AG09309 (cell line): ENCODE results near the gene PLEKHG3.

Experiments
- DNase-seq: peaks from one replicate; pipeline ENCODE4 v3.0.0-alpha.2; 2010; ENCODE audit warnings: low read depth
- H3K4me3 ChIP-seq: 2 replicates; pipeline ENCODE4 v1.5.1; 2011; ENCODE audit warnings: mild to moderate bottlenecking, low read depth, low read length, moderate library complexity; ENCODE audit not compliant: control insufficient read depth
- TF ChIP-seq, protein P1 (sequence below): IDR thresholded peaks from 2 replicates; pipeline ENCODE4 v1.5.1; 2011; ENCODE audit warnings: mild to moderate bottlenecking, low read depth, low read length, inconsistent platforms; ENCODE audit not compliant: insufficient read depth, control insufficient read depth; ENCODE audit errors: missing control alignments

PLEKHG3 gene

DNA sequence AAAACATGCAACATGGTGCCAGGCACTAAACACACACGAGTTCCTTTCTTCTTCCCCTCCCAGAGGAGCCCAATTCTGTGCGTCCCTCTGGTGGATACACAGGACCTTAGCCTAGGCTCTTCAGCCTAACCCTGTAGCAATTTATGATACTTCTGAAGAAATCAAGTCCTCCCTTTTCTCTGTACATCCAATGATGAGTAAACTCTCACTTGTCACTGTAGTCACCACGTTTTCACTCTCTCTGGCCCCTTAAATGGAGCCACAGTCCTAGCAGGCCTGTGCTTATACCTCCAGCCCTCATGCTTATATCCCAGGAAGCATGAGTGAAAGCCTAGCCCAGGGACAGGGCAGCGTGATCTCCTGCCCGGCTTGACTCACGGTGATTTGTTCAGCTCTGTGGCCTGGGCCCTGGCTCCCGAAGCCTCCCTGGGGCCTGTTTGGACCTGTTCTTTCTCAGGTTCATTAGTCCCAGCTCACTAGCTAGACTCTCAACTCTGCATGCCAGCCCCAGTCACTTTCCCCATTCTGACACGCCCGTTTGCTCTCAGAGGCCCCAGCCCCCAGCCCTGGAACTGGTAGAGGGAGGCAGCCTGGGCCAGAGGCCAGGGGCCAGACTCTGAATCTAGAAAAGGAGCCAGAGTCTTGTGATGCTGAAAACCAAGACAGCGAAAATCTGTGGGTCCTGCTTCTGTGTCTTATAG is 24.1 kb upstream of the PLEKHG3 start:
- H3K4me3 ChIP-seq = no peak overlapping the region
- DNase-seq = no peak
- TF ChIP-seq, protein P1, sequence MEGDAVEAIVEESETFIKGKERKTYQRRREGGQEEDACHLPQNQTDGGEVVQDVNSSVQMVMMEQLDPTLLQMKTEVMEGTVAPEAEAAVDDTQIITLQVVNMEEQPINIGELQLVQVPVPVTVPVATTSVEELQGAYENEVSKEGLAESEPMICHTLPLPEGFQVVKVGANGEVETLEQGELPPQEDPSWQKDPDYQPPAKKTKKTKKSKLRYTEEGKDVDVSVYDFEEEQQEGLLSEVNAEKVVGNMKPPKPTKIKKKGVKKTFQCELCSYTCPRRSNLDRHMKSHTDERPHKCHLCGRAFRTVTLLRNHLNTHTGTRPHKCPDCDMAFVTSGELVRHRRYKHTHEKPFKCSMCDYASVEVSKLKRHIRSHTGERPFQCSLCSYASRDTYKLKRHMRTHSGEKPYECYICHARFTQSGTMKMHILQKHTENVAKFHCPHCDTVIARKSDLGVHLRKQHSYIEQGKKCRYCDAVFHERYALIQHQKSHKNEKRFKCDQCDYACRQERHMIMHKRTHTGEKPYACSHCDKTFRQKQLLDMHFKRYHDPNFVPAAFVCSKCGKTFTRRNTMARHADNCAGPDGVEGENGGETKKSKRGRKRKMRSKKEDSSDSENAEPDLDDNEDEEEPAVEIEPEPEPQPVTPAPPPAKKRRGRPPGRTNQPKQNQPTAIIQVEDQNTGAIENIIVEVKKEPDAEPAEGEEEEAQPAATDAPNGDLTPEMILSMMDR = no peak

DNA sequence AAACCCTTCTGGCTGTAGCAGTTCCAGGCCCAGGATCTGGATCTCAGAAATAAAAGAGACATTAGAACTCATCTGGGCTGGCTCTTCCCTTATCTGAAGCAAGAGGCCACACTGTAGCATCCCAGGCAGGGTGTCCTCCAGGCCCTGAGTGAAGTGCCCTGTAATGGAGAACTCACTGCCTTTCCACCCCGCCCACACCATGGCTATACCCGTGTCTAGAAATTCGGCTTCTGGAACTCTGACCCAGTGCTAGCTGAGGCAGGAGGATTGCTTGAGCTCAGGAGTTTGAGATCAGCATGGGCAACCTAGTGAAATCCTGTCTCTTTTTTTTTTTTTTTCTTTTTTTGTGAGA is 23.5 kb upstream of the PLEKHG3 start:
- no peak overlapping the region for H3K4me3 ChIP-seq
- TF ChIP-seq, protein P1 = no peak
- no peak for DNase-seq

DNA sequence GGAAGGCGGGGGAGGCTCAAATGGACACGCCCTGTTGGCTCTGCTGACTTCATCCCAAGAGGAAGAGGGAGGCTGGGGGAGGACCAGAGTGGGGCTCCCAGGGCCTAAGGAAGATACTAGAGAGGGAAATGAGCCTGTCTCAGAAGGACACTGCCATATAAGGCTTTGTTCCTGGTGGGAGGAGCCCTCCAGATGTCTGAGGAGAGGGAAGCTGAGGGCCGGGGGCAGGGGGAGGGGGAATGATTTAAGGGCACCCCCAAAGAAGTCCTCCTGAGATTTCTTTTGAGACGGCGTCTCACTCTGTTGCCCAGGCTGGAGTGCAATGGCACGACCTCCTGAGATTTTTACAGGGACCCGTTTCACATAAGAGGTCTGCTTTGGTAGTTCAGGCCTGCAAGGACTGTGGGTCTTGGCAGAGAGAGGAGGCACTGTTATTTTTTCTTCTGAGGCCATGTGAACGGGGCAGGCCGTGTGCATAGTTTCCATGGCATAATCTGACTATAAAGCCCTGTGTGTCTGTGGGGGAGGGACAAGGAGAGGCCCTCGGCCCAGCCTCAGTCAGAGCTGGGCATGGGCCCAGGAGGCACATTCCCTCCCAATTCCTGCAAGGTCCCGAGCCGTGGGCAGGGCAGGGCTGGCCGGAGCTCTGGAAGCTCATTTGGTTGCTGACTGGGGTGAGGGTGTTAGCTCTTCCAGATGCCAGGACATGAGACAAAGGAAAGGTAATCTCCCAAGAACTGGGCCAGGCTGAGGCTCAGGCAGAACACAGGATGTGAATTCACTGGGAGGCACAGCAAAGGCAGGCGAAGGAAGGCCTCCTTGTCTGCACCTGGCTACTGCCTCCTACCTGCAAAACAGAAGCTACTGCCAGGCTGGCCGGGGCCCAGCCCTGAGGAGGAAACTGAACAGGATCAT is 22.2 kb upstream of the PLEKHG3 start:
- DNase-seq = peak; percentile 48
- H3K4me3 ChIP-seq = no peak overlapping the region
- TF ChIP-seq, protein P1 = no peak

DNA sequence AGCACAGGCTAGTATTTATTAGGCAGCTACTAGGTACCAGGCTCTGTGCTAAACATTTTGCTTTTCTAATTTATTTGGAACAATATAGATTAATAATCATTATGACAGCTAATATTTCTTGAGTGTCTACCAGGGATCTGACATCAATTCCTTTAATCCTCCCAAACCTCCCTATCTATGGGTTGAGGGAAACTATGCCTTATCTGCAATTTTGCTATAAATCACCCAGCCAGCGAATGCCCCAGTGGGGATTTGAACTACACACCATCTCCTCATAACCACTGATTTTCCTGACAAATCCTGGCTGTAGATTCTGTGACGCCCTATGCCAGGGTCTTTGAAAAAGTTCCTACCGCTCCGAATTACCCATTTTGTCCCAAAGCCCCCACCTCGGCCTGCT is 21.4 kb upstream of the PLEKHG3 start:
- H3K4me3 ChIP-seq = no peak overlapping the region
- TF ChIP-seq, protein P1 = no peak
- DNase-seq = no peak

DNA sequence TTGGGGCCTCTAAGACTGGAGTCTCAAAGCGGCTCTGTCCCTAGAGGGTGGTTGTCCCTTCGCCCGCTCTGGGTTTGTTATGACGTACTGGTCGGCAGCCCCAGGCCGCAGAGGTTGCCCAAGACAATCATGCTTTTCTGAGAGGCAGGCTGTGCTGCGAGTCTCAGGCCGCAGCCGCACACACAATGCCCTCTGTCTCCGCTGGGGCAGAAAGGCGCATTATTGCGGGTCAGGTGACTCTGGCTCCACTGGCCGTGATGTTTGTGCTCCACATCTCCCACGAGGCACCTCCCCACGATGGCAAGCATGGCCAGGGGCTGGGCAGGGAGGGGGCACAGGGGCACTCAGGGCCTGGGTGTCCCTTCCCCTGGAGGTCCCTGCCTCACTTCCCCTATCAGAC is 21.0 kb upstream of the PLEKHG3 start:
- H3K4me3 ChIP-seq = no peak overlapping the region
- TF ChIP-seq, protein P1 = no peak
- no peak for DNase-seq

DNA sequence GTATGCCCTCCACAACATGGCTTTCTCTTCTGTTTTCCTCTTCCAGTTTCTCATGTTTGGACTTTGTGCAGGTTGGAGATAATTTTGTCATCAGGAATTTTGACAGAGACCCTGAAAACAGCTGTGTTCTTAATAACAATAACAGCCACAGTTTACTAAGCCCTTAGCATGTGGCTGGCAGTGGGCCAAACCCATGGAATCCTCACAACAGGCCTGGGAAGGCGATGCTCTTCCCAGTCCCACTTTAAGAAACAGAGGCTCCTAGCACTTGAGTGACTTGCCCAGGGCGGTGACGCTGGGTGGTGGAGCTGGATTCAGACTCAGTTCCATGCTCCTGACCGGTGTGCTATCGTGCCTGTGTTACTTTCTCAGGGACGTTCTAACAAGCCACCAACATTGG is 20.1 kb upstream of the PLEKHG3 start:
- TF ChIP-seq, protein P1 = no peak
- no peak for DNase-seq
- no peak overlapping the region for H3K4me3 ChIP-seq
